GM12892 (cell line): ENCODE results near the gene CD74.

Experiments
- POLR2A ChIP-seq: IDR thresholded peaks from 2 replicates; pipeline ENCODE4 v1.6.1; 2011; ENCODE audit warnings: low read depth, low read length, control low read depth
- TAF1 ChIP-seq: IDR thresholded peaks from 2 replicates; pipeline ENCODE4 v1.6.1; 2011; ENCODE audit warnings: low read depth, mild to moderate bottlenecking, control low read depth, low read length, borderline replicate concordance

- TF ChIP-seq TAF1 (peak; percentile 99), POLR2A (peak; percentile 98)
Measured at GRCh38 chr5:150449517-150450339, 37.0 kb upstream of the CD74 start, which contains the start of gene RPS14.
